ENCODE data around the gene DRAXIN.

DRAXIN gene

DNA sequence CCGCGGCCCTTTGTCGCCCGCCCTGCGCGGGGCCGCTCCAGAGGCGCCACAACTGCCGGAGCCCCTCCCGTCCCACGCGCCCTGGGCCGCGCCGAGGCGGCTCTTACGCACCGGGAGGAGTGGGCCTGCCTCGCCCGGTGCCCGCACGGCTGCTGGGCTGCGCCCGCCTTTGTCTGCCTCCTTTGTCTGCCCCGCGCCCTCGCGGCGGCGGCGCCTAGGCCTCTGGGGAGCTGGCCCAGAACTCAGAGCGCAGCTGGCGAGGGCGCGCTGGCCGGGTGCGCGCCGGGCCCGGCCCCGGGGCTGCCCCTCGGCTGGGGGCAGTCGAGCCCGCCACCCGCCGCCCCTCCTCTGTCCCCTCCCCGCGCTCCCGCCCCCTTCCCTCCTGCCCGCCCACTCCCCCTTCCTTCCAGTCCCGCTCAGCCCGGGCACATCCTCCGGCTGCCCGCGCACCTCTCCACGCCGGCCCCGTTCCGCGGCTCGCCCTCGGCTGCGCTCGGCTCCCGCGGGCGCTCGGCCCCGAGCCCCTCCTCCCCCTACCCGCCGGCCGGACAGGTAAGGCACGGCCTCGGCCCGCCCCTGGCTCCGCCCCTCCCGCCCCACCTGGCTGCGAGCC lies at the start of gene DRAXIN:
TSS of gene DRAXIN (plus strand) at position 409 of the 613 bp plus-strand sequence. CDS start 14,549 bp downstream, outside the sequence.
- DNase-seq, result no peak

- no peak for DNase-seq
Measured at GRCh38 chr1:11641776-11642305, 49.7 kb upstream of the DRAXIN start.

GRCh38 chr1:11642418-11643017 lies 49.0 kb upstream of the DRAXIN start:
- peak; percentile 25 for DNase-seq

DNA sequence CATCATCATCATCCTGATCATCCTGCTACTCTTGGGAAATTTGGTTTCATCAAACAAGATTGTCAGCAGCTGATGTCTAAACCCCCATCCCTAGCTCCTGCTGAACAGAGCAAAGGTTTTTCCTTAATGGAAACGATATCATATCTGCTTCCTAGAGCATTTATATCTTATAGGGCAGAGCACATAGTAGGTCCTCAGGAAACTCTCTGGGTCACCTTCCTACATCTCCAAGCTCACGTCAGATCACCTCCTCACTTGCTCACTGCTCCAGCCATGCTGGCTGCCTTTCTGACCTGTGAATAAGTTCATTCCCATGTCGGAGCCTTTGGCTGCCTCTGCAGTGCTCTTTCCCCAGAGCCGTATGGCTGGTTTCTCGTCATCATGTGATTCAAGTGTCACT lies 47.7 kb upstream of the DRAXIN start:
- DNase-seq, result no peak

- no peak for DNase-seq
Measured at GRCh38 chr1:11645270-11645669, 46.2 kb upstream of the DRAXIN start.

DNA sequence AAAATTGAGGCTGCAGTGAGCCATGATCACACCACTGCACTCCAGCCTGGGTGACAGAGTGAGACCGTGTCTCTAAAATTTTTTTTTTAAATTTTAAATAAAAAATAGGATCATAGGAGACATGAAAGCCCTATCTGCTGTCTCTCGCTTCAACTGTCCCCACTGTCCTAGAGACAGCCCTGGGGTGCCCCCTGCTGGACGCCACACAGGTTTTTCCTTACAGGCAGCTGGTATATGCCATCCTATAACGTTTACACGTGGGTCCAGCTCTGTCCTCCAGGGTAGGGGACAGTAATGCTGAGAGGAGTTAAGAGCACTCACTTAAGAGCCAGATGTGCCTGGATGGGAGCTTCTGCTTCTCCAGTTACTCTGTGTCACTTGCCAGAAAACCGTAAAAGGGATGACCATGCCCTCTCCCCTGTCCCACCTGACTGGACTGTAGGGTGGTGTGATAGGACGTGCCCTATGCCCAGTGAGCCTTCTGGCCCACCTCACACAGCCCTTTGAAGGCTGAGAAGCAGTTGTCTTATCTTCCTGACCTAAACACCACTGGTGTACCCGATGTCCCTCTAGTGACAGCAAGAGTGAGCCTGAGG lies 45.7 kb upstream of the DRAXIN start:
- peak; percentile 26 for DNase-seq

- no peak for DNase-seq
Measured at GRCh38 chr1:11646317-11646716, 45.2 kb upstream of the DRAXIN start.

GRCh38 chr1:11647333-11647732 lies 44.2 kb upstream of the DRAXIN start:
- no peak for DNase-seq

GRCh38 chr1:11648039-11648438 lies 43.5 kb upstream of the DRAXIN start:
- no peak for DNase-seq

DNA sequence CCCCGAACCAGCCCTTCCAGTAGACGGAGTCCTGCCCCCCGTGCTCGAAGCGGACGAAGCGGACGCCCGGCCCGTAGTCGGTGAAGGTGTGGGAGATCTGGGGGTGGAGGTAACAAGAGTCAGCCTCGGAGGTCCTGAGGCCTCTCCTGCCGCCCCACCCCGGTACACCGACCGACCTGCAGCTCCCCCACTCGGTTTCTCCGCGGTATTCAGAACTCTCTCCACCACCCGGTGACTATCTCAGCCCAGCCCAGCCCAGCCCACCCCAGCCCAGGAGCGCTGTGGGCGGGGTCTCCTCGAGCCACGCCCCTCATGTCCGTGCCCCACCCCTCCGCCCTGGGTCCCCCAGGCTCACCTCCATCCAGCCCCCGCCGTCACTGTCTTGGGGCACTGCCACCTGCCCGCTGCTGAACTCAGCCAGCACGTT lies 42.8 kb upstream of the DRAXIN start:
- DNase-seq, result no peak

DNA sequence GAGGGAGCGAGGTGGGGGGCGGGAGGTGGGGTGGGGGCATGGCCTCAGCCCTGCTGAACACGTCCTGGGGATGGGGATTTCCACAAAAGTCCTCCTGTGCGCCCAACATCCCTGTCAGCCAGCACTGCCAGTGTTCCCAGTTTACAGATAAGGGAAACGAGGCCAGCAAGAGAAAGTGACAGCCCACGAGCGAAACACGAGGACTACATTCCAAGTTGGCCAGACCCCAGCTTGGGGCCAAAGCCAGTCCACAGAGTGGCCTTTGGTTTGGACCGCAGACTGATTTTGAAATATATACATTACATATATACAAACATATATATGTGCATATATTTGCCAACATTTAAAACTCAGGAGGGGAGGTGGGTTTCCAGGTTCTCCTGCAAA lies 42.3 kb upstream of the DRAXIN start:
- no peak for DNase-seq

- DNase-seq, result no peak
Measured at GRCh38 chr1:11649624-11650330, 41.7 kb upstream of the DRAXIN start.

DNA sequence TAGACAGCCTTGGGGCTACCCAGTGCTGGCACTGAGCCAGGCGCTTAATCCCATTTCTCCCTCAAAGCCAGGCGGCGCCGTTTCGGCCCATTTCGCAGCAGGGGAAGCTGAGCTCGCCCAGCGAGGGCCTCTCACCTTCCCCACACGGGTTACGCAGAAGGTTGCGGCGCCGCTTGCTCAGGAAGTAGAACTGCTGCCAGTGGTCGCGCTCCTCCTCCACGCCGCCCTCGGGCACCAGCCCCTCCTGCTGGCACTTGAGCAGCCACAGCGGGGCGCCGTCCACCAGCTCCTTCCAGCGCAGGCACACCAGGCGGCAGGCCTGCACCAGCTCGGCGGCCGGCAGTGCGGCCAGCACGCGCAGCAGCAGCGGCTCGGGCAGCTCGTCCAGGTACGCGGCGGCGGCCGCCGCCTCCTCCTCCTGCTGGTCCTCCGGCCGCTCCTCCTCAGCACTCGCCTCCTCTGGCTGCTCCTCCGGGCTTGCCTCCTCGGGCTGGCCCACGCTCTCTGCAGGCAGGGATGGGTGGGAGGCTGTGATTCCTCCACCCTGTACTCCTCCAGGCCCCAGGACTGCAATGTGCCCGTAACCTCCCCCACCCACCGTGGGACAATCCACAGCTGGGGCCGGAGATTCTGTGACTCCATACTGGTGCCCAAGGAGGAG lies 41.0 kb upstream of the DRAXIN start:
- peak; percentile 44 for DNase-seq

GRCh38 chr1:11651017-11651416 lies 40.5 kb upstream of the DRAXIN start:
- DNase-seq, result no peak

- no peak for DNase-seq
Measured at GRCh38 chr1:11652203-11652780, 39.2 kb upstream of the DRAXIN start.

GRCh38 chr1:11653101-11653860 lies 38.2 kb upstream of the DRAXIN start:
- DNase-seq, result no peak

DNA sequence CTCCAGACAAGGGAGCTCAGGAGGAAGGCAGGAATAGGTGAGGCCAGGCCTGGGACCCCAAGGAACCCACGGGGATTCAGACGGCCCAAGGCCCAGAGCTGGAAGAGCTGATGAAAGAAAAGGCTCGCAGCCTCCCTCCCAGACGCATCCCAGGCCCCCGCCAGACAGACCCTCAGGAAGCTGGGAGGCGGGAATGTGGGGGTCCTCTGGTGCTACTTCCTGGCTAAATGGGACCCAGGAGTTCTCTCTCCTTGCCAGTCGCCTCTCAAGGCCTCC lies 37.7 kb upstream of the DRAXIN start:
- no peak for DNase-seq

GRCh38 chr1:11654137-11654938 lies 37.2 kb upstream of the DRAXIN start, which contains the start of the genes FBXO2 and FBXO44:
FBXO2 (minus strand) TSS chr1:11654429; CDS start chr1:11654340, 89 bp downstream.
FBXO44 (plus strand) TSS chr1:11654877; CDS start chr1:11655836, 959 bp downstream.
- DNase-seq, result no peak

DNA sequence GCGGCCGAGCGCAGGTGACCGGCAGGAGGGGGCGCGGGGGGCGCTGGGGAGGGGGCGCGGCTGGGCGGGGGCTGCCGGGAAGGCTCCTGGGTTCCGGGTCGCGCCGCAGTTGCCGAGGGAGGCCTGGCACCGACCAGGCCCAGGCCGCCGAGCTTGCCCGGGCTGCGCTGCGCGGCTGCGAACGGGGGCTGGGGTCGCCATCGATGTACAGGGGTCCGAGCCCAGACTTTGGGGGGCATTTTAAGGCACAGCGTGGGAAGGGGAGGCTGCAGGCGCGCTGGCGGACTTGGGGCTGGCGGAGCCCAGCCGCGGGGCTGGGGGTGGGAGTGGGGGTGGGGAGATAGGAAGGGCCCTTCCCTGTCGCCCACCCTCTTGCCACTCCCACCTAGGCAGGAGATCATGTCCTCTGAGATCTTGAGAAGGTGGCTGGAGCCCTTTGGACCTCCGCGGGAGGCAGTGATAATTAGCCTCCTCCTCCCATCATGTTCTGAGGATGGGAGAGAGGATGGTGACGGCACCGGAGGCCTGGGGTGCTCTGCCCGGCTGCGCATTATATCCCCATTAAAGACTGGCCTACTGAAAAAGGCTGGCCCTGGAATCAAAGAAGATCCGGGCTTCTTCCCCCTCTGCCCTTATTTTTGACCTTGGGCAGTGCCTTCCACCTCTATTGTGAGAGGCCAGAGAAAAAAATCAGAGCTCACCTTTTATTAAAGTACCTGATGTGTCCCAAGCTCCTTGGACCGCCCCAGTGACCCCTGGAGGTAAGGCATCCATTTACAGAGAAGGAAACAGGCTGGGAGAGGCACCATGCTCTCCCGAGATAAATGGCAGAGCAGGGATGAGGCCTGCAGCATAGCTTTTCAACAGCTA lies 36.3 kb upstream of the DRAXIN start:
- DNase-seq, result no peak

- no peak for DNase-seq
Measured at GRCh38 chr1:11657654-11658053, 33.9 kb upstream of the DRAXIN start.
